IPS-11a (cell line): ENCODE data around the gene GAGE12J.
"Not testable (repeated sequence)": the region's sequence is repeated elsewhere in the genome, so short reads cannot be mapped to it uniquely, and the experiment has no call there.

Source experiments
- H3K4me3 ChIP-seq: one replicate; pipeline ENCODE4 v1.5.1; 2013; ENCODE audit warnings: low read depth, low read length, control low read depth

Gene GAGE12J, protein sequence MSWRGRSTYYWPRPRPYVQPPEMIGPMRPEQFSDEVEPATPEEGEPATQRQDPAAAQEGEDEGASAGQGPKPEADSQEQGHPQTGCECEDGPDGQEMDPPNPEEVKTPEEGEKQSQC

GRCh38 chrX:49321737-49322136, at the start of gene GAGE12J:
Gene GAGE12J (plus strand): TSS chrX:49322037. CDS start chrX:49323194, 1,157 bp downstream.
- H3K4me3 ChIP-seq: not testable (repeated sequence)

DNA sequence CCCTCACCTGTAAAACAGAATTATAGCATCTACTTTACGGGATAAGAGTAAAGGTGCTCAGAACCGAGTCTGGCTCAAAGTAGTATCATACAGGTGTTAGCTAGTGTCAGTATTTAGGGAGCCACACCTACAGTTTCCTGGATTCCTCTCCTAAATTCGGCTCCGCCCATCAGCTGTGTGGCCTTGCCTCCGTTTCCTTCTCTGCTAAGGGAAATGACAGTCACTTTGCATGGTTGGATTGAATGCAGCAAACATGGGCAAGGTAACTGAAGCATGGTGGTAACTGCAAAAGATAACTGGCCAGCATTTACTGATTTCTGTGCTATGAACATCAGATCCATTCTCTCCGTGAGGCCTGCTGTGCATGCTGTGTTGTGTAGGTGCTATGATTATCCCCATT, 49.4 kb upstream of the GAGE12J start:
- no peak overlapping the region for H3K4me3 ChIP-seq

GRCh38 chrX:49273181-49273727, 48.6 kb upstream of the GAGE12J start:
- H3K4me3 ChIP-seq: no peak overlapping the region

- no peak overlapping the region for H3K4me3 ChIP-seq
These were observed 45.6 kb upstream of the GAGE12J start for GRCh38 chrX:49276207-49276606.

DNA sequence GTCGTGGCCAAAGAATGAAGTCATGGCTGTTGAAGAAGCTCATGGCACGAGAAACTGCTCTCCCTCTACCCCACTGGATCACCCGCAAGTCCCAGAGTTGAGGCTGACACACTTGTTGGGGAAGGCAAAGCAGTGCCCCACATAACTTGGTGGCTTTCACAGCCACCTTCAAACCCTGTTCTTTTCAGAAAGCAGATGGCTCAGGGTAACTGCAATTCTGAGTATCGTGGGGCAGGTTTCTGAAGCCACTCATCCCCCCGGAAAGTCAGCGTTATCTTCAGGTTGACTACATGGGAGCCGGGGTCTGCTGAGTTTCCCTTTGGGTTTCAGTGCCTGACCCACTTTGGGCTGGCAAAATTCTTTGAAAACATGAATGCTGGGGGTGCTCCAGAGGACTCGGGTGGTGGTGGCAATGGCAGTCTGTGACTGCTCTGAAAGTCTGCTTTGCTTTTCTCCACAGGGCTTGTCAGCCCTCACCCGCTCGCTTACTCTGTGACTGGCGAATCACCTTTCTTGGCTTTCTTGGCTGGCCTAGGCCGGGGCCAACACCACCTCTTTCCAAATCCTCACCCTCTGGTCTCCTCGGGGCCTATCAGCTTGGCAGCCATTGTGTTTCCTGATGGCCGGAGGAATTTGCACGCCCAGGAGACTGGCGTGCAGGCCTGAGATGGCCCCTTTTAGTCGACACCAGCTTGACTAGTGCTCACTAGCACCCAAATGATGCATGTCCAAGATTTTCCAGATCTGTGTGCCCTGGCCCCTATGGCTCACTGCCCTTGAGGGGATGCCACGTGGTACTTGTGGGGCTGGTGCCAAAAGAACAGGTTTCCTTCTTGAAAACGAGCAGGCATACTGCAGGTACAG, 44.9 kb upstream of the GAGE12J start:
- no peak overlapping the region for H3K4me3 ChIP-seq

DNA sequence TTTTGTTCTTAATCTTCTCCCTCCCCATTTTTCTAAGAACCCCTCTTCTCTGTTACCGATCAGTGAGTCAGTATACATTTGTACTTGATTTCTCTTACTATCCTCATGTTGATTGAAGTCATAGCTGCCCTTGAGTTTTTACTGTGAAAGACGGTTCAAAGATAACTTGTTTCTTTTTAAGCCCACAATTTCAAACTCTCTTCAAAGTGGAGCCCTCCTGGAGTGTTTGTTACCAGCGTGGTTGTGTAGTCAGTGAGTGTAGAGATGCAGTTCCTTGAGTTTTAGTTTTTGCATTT, 44.4 kb upstream of the GAGE12J start:
- no peak overlapping the region for H3K4me3 ChIP-seq

DNA sequence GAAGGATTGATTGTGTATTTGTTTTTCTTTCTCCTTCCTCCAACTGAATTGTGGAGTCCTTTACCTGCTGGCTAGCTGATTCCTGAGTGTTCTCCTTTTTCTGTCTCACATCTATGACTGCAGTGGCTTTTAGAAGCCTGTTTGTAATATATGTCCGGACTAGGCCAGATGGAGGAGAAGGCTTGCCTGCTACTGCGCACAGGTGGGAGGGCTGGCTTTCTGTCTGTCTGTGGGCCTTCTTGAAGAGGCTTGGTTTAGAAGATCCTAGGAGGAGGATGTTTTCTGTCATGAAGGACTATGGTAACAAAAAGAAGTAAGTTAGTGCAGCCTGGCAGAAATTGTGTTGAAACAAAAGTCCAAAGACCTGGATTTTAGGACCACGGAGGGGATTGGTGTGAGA, 43.8 kb upstream of the GAGE12J start:
- H3K4me3 ChIP-seq: no peak overlapping the region

- H3K4me3 ChIP-seq: no peak overlapping the region
These were observed 39.2 kb upstream of the GAGE12J start for GRCh38 chrX:49282647-49283011.

DNA sequence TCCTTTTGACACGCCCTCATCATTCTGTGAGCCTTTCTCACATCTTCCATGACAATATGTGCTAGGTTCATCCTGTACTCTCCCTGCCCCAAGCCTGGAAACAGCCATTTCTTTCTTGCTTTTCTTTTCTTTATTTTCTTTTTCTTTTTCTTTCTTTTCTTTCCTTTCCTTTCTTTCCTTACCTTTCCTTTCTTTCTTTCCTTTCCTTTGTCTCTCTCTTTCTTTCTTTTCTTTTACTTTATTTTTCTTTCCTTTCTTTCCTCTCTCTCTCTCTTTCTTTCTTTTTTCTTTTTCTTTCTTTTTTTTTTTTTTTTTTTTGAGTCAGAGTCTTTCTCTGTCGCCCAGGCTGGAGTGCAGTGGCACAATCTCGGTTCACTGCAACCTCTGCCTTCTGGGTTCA, 37.6 kb upstream of the GAGE12J start:
- no peak overlapping the region for H3K4me3 ChIP-seq

DNA sequence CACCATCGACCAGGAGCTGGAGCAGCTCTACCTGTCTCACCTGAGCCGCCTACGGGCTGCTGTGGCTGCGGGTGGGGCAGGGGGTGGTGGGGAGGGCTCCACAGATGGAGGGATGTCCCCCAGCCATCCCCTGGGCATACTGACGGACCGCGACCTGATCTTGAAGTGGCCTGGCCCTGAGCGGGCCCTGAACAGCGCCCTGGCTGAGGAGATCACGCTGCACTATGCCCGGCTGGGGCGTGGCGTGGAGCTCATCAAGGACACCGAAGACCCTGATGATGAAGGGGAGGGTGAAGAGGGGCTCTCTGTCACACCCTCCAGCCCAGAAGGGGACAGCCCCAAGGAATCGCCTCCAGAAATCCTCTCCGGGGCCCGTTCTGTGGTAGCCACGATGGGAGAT, 35.7 kb upstream of the GAGE12J start:
- no peak overlapping the region for H3K4me3 ChIP-seq

DNA sequence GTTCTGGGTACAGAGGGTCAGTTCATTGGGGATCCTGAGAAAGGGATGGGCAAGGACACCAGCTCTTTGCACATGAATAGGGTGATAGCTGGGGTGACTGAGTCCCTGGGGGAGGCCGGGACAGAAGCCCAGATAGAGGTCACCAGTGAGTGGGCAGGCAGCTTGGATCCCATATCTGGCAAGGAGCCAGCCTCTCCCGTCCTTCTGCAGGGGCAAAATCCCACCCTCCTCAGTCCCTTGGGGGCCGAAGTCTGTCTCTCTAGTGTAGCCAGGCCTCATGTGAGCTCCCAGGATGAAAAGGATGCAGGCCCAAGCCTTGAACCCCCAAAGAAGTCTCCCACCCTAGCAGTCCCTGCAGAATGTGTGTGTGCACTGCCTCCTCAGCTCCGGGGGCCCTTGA, 35.3 kb upstream of the GAGE12J start:
- no peak overlapping the region for H3K4me3 ChIP-seq

DNA sequence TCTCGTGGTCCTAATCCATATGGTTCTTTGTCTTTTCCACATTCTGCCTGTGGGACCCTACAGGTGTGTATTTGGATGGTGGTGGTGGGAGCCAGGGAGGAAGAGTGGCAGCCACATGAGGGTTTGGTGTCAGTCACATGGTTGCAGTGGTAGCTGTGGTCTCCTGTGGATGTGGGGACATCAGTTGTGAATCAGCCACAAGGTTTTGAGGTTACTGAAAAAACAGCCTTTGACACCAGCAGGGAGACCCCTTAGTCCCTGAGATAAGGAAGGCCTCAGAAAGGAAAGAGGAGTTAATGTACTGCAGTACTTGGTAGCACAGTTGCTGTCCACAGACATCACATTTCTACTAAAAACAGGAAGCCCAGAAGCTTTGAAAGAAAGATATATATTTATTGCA, 34.2 kb upstream of the GAGE12J start:
- no peak overlapping the region for H3K4me3 ChIP-seq

GRCh38 chrX:49290215-49290614, 31.6 kb upstream of the GAGE12J start:
- H3K4me3 ChIP-seq: no peak overlapping the region

DNA sequence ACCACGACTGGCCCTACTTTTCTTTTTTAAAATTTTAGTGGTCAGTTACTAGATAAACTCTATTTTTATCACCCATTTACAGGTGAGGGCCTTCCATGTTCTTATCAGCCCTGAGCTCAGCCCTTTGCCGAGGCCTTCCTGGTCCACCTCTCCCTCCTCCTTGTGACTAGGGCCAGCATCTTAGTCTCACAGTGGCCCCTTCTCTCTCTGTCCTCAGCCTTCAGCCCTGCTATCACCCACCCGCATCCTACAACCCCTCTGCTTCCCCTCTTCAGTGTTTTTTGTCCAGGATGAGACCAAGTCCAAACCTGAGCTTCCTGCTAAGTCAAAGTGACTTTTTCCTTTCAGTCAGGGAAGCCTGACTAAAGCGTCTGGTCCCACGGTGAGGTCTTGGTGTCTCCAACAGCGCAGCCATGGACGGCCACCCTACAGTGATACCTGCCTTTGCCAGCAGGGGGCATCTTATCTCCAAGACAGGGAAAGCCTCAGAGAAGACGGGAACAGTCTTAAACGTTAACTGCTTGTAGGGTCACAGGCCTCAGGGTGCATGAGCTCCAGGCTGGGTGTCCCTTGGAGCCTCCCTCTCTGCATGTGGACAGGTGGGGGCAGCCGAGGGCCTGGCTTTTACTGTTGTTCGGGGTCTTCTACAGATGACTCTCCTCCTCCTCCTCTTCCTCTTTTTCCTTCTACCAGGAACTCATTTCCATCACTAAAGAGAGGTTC, 30.1 kb upstream of the GAGE12J start:
- no peak overlapping the region for H3K4me3 ChIP-seq

GRCh38 chrX:49292400-49293362, 29.2 kb upstream of the GAGE12J start:
- no peak overlapping the region for H3K4me3 ChIP-seq

- not testable (repeated sequence) for H3K4me3 ChIP-seq
These were observed 22.5 kb upstream of the GAGE12J start for GRCh38 chrX:49299293-49299692.

GRCh38 chrX:49300703-49301102, 21.1 kb upstream of the GAGE12J start:
- H3K4me3 ChIP-seq: no peak overlapping the region

GRCh38 chrX:49303346-49303745, 18.5 kb upstream of the GAGE12J start, which contains the start of gene GAGE10:
Gene GAGE10 (plus strand): TSS chrX:49303646. CDS start chrX:49304860, 1,214 bp downstream.
- H3K4me3 ChIP-seq: no peak within 1 kb of the TSS

DNA sequence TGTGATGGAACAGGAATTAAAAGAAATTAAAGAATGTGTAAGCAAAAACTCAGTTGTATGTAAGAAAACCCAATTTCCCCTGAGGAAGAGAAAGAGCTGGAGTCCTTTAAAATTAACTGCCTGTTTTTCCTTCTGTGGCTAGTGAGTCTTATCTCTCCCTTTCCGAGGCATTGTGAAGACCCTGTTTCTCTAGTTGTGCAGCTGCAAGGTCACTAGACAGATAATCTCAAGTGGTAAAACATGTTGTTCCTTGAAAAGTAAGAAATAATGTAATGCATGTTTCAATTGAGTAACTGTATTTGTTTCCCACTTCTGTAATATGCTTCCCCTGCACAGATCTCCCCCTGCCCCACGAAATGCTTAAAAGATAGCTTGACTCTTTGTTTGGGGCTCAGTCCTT, 14.1 kb upstream of the GAGE12J start:
- not testable (repeated sequence) for H3K4me3 ChIP-seq

DNA sequence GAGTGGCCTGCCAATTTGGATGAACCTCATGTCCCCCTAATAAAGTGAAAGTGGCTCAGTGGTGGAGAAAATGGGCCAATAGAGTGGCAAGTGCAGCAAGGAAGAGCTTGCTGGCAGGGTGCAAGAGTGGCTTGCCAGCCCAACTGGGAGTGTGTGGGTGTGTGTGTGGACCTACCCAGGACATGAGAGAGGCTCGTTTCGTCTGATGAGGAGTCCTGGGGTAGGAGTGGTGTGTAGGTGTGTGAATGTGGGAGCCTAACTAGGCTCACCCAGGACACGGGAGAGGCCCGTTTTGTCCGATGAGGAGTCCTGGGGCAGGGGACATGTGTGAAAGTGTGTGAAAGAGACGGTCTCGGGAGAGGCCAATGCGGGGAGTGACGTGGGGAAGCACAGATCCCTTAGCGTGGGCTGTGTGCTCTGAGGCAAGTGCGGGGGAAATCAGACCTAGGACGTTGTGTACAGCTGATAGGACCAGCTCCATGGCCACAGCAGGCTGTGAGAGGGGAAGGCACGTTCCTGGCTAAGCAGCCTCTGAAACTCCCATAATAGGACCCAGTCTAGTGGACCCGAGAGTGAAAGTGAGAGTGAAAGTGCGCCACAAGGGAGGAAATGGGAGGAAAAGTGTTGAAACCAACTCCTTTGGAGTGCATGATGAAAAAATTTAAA, 13.1 kb upstream of the GAGE12J start:
- H3K4me3 ChIP-seq: no peak overlapping the region
